Endothelial cell of umbilical vein (primary cell): ENCODE results near the gene SRSF1. TPM values are rescaled to one million over a fixed set of nuclear protein-coding genes. Genes with fewer than 3 reads are reported as not detected.

Source experiments
- BruUV-seq: library from RNA; stranded (reverse); fragments of 400-500 nt; replicated peaks from 2 replicates; lab custom pipeline; 2021; lab: Mats Ljungman, UMichigan
- CTCF ChIA-PET: fragments of 300-600, 350-600 bp; sonication (Branson Sonifier 250); formaldehyde crosslinking; loops from one replicate; lab custom pipeline; 2021; ENCODE audit warnings: antibody characterized with exemption, inconsistent platforms; lab: Charles Lee
- POLR2A ChIA-PET: fragments of 300-600, 350-600 bp; sonication (Branson Sonifier 250); formaldehyde crosslinking; loops from one replicate; lab custom pipeline; 2021; ENCODE audit warnings: antibody characterized with exemption, inconsistent platforms; lab: Charles Lee
- DNase-seq: peaks from one replicate; pipeline ENCODE4 v3.0.0-alpha.2; 2011; ENCODE audit warnings: low read depth, low spot score
- FAIRE-seq: peaks from 2 replicates; lab custom pipeline; 2011; peaks lifted over from hg19 to GRCh38; lab: Jason Lieb, UNC
- H2AFZ ChIP-seq: 2 replicates; pipeline ENCODE4 v1.6.0; 2012; ENCODE audit warnings: low read depth, low read length, control low read depth, inconsistent platforms
- H3K27ac ChIP-seq: 2 replicates; pipeline ENCODE4 v1.5.1; 2011; ENCODE audit warnings: low read depth, mild to moderate bottlenecking, control low read depth, low read length, moderate library complexity; ENCODE audit not compliant: insufficient read depth
- H3K27me3 ChIP-seq, 2 experiments: 2 replicates each; pipeline versions ENCODE4 v1.6.0 to v1.6.1; 2011; ENCODE audit warnings: low read length in 2 of 2, mixed read lengths in 1 of 2; ENCODE audit not compliant: control insufficient read depth in 2 of 2, insufficient read depth in 2 of 2
- H3K36me3 ChIP-seq, 2 experiments: 2 replicates in 1 of 2; 3 replicates in 1 of 2; pipeline ENCODE4 v1.5.1; 2011; ENCODE audit warnings: low read length in 2 of 2, mild to moderate bottlenecking in 1 of 2, moderate library complexity in 1 of 2; ENCODE audit not compliant: control insufficient read depth in 2 of 2, insufficient read depth in 2 of 2; ENCODE audit errors: extremely low read depth in 1 of 2
- H3K4me1 ChIP-seq: 3 replicates; pipeline ENCODE4 v1.5.1; 2011; ENCODE audit warnings: mild to moderate bottlenecking, low read length; ENCODE audit not compliant: control insufficient read depth, insufficient read depth; ENCODE audit errors: extremely low read depth
- H3K4me2 ChIP-seq: 2 replicates; pipeline ENCODE4 v1.6.1; 2011; ENCODE audit warnings: low read length, control low read depth, mixed read lengths; ENCODE audit not compliant: insufficient read depth
- H3K4me3 ChIP-seq, 3 experiments: fragments of 200-600 bp in 1 of 3; sonication (generic), shearing (Covaris generic) in 1 of 3; replicated peaks in 1 of 3; 2 replicates each; pipeline ENCODE4 v1.5.1; 2011 to 2016; ENCODE audit warnings: control low read depth in 3 of 3, low read length in 3 of 3, mild to moderate bottlenecking in 2 of 3, inconsistent platforms in 1 of 3, low read depth in 1 of 3, moderate library complexity in 1 of 3; ENCODE audit not compliant: insufficient read depth in 1 of 3
- H3K79me2 ChIP-seq: 2 replicates; pipeline ENCODE4 v1.6.0; 2012; ENCODE audit warnings: low read length, inconsistent platforms; ENCODE audit not compliant: control insufficient read depth, insufficient read depth
- H3K9ac ChIP-seq: replicated peaks from 2 replicates; pipeline ENCODE3; 2011; ENCODE audit warnings: low read length, control low read depth; ENCODE audit not compliant: insufficient read depth; ENCODE audit errors: extremely low read depth
- H3K9me1 ChIP-seq: replicated peaks from 3 replicates; pipeline ENCODE4 v1.6.0; 2011; ENCODE audit warnings: mild to moderate bottlenecking, low read length; ENCODE audit not compliant: control insufficient read depth, insufficient read depth; ENCODE audit errors: extremely low read depth
- H3K9me3 ChIP-seq: replicated peaks from 2 replicates; pipeline ENCODE4 v1.5.1; 2012; ENCODE audit warnings: low read length, inconsistent platforms; ENCODE audit not compliant: control insufficient read depth, insufficient read depth
- H4K20me1 ChIP-seq: replicated peaks from 2 replicates; pipeline ENCODE3; 2011; ENCODE audit warnings: mild to moderate bottlenecking, low read length; ENCODE audit not compliant: control insufficient read depth, insufficient read depth; ENCODE audit errors: extremely low read depth
- CTCF ChIP-seq, 2 donors: IDR thresholded peaks; 1 replicate in 1 of 2; 2 replicates in 1 of 2; pipeline ENCODE4 v1.5.1; 2011; ENCODE audit warnings: low read length in 2 of 2, mild to moderate bottlenecking in 2 of 2, moderate library complexity in 2 of 2, control low read depth in 1 of 2, inconsistent platforms in 1 of 2, low read depth in 1 of 2; ENCODE audit not compliant: insufficient read depth in 1 of 2; ENCODE audit errors: extremely low read depth in 1 of 2
- EZH2 ChIP-seq: IDR thresholded peaks from 2 replicates; pipeline ENCODE4 v1.6.1; 2012; ENCODE audit warnings: borderline replicate concordance, low read depth, mild to moderate bottlenecking, moderate library complexity, low read length, inconsistent platforms; ENCODE audit not compliant: severe bottlenecking
- FOS ChIP-seq: IDR thresholded peaks from 2 replicates; pipeline ENCODE4 v1.6.1; 2011; ENCODE audit warnings: mild to moderate bottlenecking, low read length, moderate library complexity, borderline replicate concordance; ENCODE audit not compliant: insufficient read depth
- GATA2 ChIP-seq: IDR thresholded peaks from 2 replicates; pipeline ENCODE4 v1.7.0; 2011; ENCODE audit warnings: low read depth, mild to moderate bottlenecking, moderate library complexity, mixed read lengths, low read length; ENCODE audit not compliant: insufficient read length, insufficient read depth
- JUN ChIP-seq: IDR thresholded peaks from 2 replicates; pipeline ENCODE4 v1.6.1; 2011; ENCODE audit warnings: borderline replicate concordance, low read depth; ENCODE audit not compliant: insufficient read length, insufficient read depth
- MAX ChIP-seq: IDR thresholded peaks from 2 replicates; pipeline ENCODE4 v1.6.1; 2011; ENCODE audit not compliant: insufficient read depth, insufficient read length
- MYC ChIP-seq: IDR thresholded peaks from one replicate; pipeline ENCODE4 v1.6.1; 2011; ENCODE audit warnings: mild to moderate bottlenecking, low read depth, low read length
- POLR2A ChIP-seq: IDR thresholded peaks from 2 replicates; pipeline ENCODE4 v1.6.1; 2012; ENCODE audit warnings: low read depth, mild to moderate bottlenecking, control low read depth, low read length
- POLR2AphosphoS5 ChIP-seq: IDR thresholded peaks from 2 replicates; pipeline ENCODE4 v1.6.1; 2012; ENCODE audit warnings: low read depth, mild to moderate bottlenecking, control low read depth, low read length, moderate library complexity; ENCODE audit not compliant: insufficient read depth
- dilution Hi-C: fragments of 300-500 bp; cut with MboI; formaldehyde crosslinking; loops from one replicate; pipeline ENCODE4 v1.15.0; 2019; ENCODE audit warnings: low sequenced_read_pairs; ENCODE audit not compliant: extremely low pct_ligation_motif_present
- intact Hi-C: fragments of 100-400 bp; cut with micrococcal nuclease; formaldehyde crosslinking; loops from one replicate; pipeline ENCODE4 v1.10.0; 2022
- polyA plus RNA-seq, 4 experiments: library from polyadenylated mRNA; depleted of rRNA in 3 of 4; stranded (reverse) in 3 of 4; unstranded in 1 of 4; fragments of >200 nt; gene quantifications; 2 replicates each; pipeline versions ENCODE4 v1.2.1 to v1.2.3, GENCODE V29; 2011 to 2012; ENCODE audit warnings: missing spikeins in 1 of 4
- total RNA-seq: library from RNA; stranded (reverse); gene quantifications from 2 replicates; pipeline ENCODE4 v1.2.3, GENCODE V29; 2021

SRSF1 gene
- total and polyA plus RNA-seq, 2 donors (not counting 3 experiments of a cell fraction or from before 2014, with no cell fraction given): 133 to 316 TPM

DNA sequence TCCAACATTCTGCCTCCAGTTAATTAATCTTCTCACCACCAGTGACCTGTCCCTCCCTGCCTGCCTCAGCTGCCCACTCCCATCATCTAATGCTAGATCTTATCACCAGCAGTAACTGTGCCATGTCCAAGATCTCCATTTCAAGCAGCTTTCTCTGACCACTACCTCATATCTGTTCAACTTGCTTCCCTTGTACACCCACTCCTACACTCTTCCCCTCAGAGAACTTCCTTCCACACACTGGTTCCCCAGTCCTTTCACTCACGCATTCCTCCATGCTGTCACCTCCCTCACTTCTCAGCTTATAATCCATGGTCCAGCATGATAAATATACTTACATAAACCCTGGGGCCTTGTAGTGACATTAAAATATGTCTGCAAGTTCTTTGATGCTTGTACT, 44.4 kb upstream of the SRSF1 start:
- peaks cover 0 to 15% of the 10 kb centered on the region in 2 experiments for H3K27me3 ChIP-seq
- no peaks in the 10 kb centered on the region for H3K36me3 ChIP-seq
- dilution Hi-C loops (no loop called here), intact Hi-C loops (no loop called here)
- no peak overlapping the region for H3K4me3 ChIP-seq
- FAIRE-seq (no peak), DNase-seq (no peak)
- no peaks in the 10 kb centered on the region for H3K9me1 ChIP-seq
- no TSS peak for BruUV-seq
- H3K9ac ChIP-seq: no peak overlapping the region
- TF ChIP-seq CTCF (IDR thresholded peaks at IDR 0.05; ENCODE audit: extremely low read depth in 1 of 2, insufficient read depth in 1 of 2, low read depth in 1 of 2, low read length in 2 of 2): no peak
- no peak for TF ChIP-seq POLR2AphosphoS5
- TF ChIP-seq GATA2: no peak
- TF ChIP-seq FOS: no peak
- no peak for TF ChIP-seq POLR2A
- TF ChIP-seq MYC: no peak
- TF ChIP-seq EZH2: no peak
- TF ChIP-seq MAX: no peak
- TF ChIP-seq JUN: no peak
- H3K79me2 ChIP-seq: no peaks in the 10 kb centered on the region
- H3K9me3 ChIP-seq: no peaks in the 10 kb centered on the region
- H4K20me1 ChIP-seq: no peaks in the 10 kb centered on the region
- H2AFZ ChIP-seq: no peak overlapping the region
- POLR2A ChIA-PET: no interaction called here
- no peak overlapping the region for H3K27ac ChIP-seq
- no peak overlapping the region for H3K4me2 ChIP-seq
- H3K4me1 ChIP-seq: no peaks in the 10 kb centered on the region
- CTCF ChIA-PET: no interaction called here
